GM23338 (cell line): Measurements from ENCODE around the gene TMEM163. TPM values are rescaled to one million over a fixed set of nuclear protein-coding genes. Genes with fewer than 3 reads are reported as not detected.

ENCODE experiments used
- ATAC-seq: fragments of 200-7000 bp; cut with Tn5 transposase; 3 replicates; pipeline ENCODE4 v1.9.1; 2020
- DNase-seq: peaks from one replicate; pipeline ENCODE4 v3.0.0-alpha.2; 2015; ENCODE audit warnings: low spot score
- H2AFZ ChIP-seq: fragments of 200-600 bp; sonication (generic); 2 replicates; pipeline ENCODE4 v1.8.0; 2016; ENCODE audit warnings: antibody characterized with exemption, mild to moderate bottlenecking, moderate library complexity
- H3F3A ChIP-seq: fragments of 200-600 bp; sonication (generic); replicated peaks from 2 replicates; pipeline ENCODE4 v1.8.0; 2017; ENCODE audit warnings: antibody characterized with exemption, mixed run types, low read depth
- H3K27ac ChIP-seq: fragments of 200-600 bp; sonication (generic); 2 replicates; pipeline ENCODE4 v1.6.1; 2016; ENCODE audit warnings: low read depth
- H3K27me3 ChIP-seq: fragments of 200-600 bp; sonication (generic); 2 replicates; pipeline ENCODE4 v1.8.0; 2016; ENCODE audit warnings: mild to moderate bottlenecking, mixed run types, moderate library complexity; ENCODE audit not compliant: insufficient read depth
- H3K36me3 ChIP-seq: fragments of 200-600 bp; sonication (generic); 2 replicates; pipeline ENCODE4 v1.8.0; 2016; ENCODE audit warnings: mild to moderate bottlenecking; ENCODE audit not compliant: insufficient read depth
- H3K4me1 ChIP-seq: fragments of 200-600 bp; sonication (generic); 2 replicates; pipeline ENCODE4 v1.8.0; 2016; ENCODE audit warnings: mild to moderate bottlenecking, moderate library complexity; ENCODE audit not compliant: insufficient read depth
- H3K4me2 ChIP-seq: fragments of 200-600 bp; sonication (generic); 2 replicates; pipeline ENCODE4 v1.7.1; 2017; ENCODE audit warnings: mixed run types
- H3K4me3 ChIP-seq: fragments of 200-600 bp; sonication (generic); 2 replicates; pipeline ENCODE4 v1.6.1; 2016; ENCODE audit warnings: mixed run types
- H3K79me2 ChIP-seq: fragments of 200-600 bp; sonication (generic); replicated peaks from 2 replicates; pipeline ENCODE4 v1.8.0; 2017; ENCODE audit warnings: mild to moderate bottlenecking; ENCODE audit not compliant: insufficient read depth
- H3K9me2 ChIP-seq: fragments of 200-600 bp; sonication (generic); 2 replicates; pipeline ENCODE4 v1.8.0; 2017; ENCODE audit not compliant: insufficient read depth
- H4K20me1 ChIP-seq: fragments of 200-600 bp; sonication (generic); replicated peaks from 2 replicates; pipeline ENCODE4 v1.8.0; 2017; ENCODE audit warnings: mild to moderate bottlenecking; ENCODE audit not compliant: insufficient read depth
- H3K27ac Mint-ChIP-seq: 2 replicates; pipeline ENCODE4 v1.8.0; 2020; ENCODE audit warnings: inconsistent platforms, mild to moderate bottlenecking, moderate library complexity, mixed read lengths
- H3K27me3 Mint-ChIP-seq: 3 replicates; pipeline ENCODE4 v1.8.0; 2022; ENCODE audit warnings: low read depth, mild to moderate bottlenecking, moderate library complexity, mixed read lengths, inconsistent platforms; ENCODE audit not compliant: insufficient read depth, poor library complexity
- H3K36me3 Mint-ChIP-seq: 3 replicates; pipeline ENCODE4 v1.8.0; 2021; ENCODE audit warnings: low read depth, mild to moderate bottlenecking, inconsistent platforms, moderate library complexity, mixed read lengths
- H3K4me1 Mint-ChIP-seq: 3 replicates; pipeline ENCODE4 v1.8.0; 2020; ENCODE audit warnings: mild to moderate bottlenecking, inconsistent platforms, mixed read lengths
- H3K4me3 Mint-ChIP-seq: 3 replicates; pipeline ENCODE4 v1.8.0; 2021; ENCODE audit warnings: moderate library complexity, mild to moderate bottlenecking, inconsistent platforms, mixed read lengths
- H3K9me3 Mint-ChIP-seq: 3 replicates; pipeline ENCODE4 v1.8.0; 2020; ENCODE audit warnings: moderate library complexity, mild to moderate bottlenecking, inconsistent platforms, mixed read lengths
- CREB1 ChIP-seq: fragments of 250-450 bp; sonication (Bioruptor Pico); IDR thresholded peaks from 2 replicates; pipeline ENCODE4 v1.5.0; 2020; ENCODE audit warnings: low read depth, mild to moderate bottlenecking, moderate library complexity
- EZH2 ChIP-seq: fragments of 200-600 bp; sonication (generic); IDR thresholded peaks from one replicate; pipeline ENCODE4 v1.8.0; 2017; ENCODE audit warnings: antibody characterized with exemption, mild to moderate bottlenecking, low read depth; ENCODE audit not compliant: unreplicated experiment
- JUNB ChIP-seq: IDR thresholded peaks from one replicate; pipeline ENCODE4 v1.6.1; 2016; ENCODE audit warnings: antibody characterized with exemption; ENCODE audit not compliant: unreplicated experiment
- POLR2AphosphoS5 ChIP-seq: IDR thresholded peaks from 2 replicates; pipeline ENCODE4 v1.6.1; 2016; ENCODE audit warnings: antibody characterized with exemption, low read depth
- STAT1 ChIP-seq: IDR thresholded peaks from one replicate; pipeline ENCODE4 v1.6.1; 2016; ENCODE audit warnings: antibody characterized with exemption; ENCODE audit not compliant: unreplicated experiment
- ZNF114 ChIP-seq: fragments of 250-450 bp; sonication (Bioruptor Pico); IDR thresholded peaks from 2 replicates; pipeline ENCODE4 v1.5.0; 2020; ENCODE audit warnings: mild to moderate bottlenecking, moderate library complexity
- ZNF331 ChIP-seq: fragments of 250-450 bp; sonication (Bioruptor Pico); IDR thresholded peaks from 2 replicates; pipeline ENCODE4 v1.5.0; 2020; ENCODE audit warnings: low read depth, mild to moderate bottlenecking, moderate library complexity
- polyA plus RNA-seq: library from polyadenylated mRNA; unstranded; fragments of >200 nt; fragmentation: Nextera tagmentation; extraction: Ambion mirVana; gene quantifications from 2 replicates; pipeline ENCODE4 v1.2.1, GENCODE V29; 2016
- total RNA-seq: library from RNA; depleted of rRNA; stranded (reverse); fragments of >200 nt; shearing (Covaris generic); gene quantifications from 2 replicates; pipeline ENCODE4 v1.2.3, GENCODE V29; 2014
- TF ChIP-seq, protein P1 (sequence below): fragments of 250-450 bp; sonication (Bioruptor Pico); IDR thresholded peaks from 2 replicates; pipeline ENCODE4 v1.5.0; 2020; ENCODE audit warnings: mild to moderate bottlenecking, moderate library complexity
- TF ChIP-seq, protein P2 (sequence below): IDR thresholded peaks from one replicate; pipeline ENCODE4 v1.6.1; 2018; ENCODE audit warnings: antibody characterized with exemption; ENCODE audit not compliant: unreplicated experiment
- TF ChIP-seq, protein P3 (sequence below): IDR thresholded peaks from 2 replicates; pipeline ENCODE4 v1.6.1; 2016; ENCODE audit warnings: antibody characterized with exemption

TMEM163 gene
- total and polyA plus RNA-seq, 2 experiments from 2014 or later = 1.1 to 1.8 TPM

DNA sequence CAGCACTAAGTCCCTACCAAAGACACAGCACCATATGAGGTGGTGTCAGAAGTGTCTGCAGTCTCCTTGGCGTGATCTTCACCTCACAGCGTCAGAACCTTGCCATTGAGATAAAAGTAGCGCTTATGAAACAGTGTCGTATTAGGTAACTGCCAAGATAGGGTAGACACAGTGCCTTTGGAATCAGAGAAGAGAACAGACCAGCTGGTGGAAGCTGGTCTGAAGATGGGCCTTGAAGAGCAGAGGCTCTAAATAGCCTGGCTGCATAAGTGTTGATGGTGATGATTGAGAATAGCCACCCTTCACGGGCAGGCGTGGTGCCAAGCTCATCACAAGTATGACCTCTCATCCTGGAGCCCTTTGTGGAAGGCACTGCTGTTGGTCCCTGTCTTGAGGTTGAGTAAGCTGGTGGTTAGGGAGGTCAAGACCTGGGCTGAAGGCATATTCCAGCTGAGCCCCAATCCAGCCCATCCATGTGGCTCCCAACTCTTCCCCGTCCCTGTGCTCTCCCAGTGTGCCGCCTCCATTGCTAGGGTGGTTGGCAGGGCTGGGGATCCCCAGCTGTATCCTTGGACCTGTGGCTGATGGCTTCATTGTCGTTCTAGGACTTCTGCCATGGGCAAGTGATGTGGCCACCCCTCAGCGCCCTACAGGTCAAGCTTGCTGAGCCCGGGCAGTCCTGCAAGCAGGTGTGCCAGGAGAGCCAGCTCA is 277.5 kb downstream of the TMEM163 start:
- H3F3A ChIP-seq = no peaks in the 10 kb centered on the region
- H3K27me3 Mint-ChIP-seq = no peaks in the 10 kb centered on the region
- DNase-seq = no peak
- no peaks in the 10 kb centered on the region for H3K36me3 Mint-ChIP-seq
- no peak overlapping the region for H2AFZ ChIP-seq
- no peak for TF ChIP-seq ZNF331 (CRISPR knock-in tag)
- TF ChIP-seq EZH2 = no peak
- no peak for TF ChIP-seq STAT1
- TF ChIP-seq, protein P1, sequence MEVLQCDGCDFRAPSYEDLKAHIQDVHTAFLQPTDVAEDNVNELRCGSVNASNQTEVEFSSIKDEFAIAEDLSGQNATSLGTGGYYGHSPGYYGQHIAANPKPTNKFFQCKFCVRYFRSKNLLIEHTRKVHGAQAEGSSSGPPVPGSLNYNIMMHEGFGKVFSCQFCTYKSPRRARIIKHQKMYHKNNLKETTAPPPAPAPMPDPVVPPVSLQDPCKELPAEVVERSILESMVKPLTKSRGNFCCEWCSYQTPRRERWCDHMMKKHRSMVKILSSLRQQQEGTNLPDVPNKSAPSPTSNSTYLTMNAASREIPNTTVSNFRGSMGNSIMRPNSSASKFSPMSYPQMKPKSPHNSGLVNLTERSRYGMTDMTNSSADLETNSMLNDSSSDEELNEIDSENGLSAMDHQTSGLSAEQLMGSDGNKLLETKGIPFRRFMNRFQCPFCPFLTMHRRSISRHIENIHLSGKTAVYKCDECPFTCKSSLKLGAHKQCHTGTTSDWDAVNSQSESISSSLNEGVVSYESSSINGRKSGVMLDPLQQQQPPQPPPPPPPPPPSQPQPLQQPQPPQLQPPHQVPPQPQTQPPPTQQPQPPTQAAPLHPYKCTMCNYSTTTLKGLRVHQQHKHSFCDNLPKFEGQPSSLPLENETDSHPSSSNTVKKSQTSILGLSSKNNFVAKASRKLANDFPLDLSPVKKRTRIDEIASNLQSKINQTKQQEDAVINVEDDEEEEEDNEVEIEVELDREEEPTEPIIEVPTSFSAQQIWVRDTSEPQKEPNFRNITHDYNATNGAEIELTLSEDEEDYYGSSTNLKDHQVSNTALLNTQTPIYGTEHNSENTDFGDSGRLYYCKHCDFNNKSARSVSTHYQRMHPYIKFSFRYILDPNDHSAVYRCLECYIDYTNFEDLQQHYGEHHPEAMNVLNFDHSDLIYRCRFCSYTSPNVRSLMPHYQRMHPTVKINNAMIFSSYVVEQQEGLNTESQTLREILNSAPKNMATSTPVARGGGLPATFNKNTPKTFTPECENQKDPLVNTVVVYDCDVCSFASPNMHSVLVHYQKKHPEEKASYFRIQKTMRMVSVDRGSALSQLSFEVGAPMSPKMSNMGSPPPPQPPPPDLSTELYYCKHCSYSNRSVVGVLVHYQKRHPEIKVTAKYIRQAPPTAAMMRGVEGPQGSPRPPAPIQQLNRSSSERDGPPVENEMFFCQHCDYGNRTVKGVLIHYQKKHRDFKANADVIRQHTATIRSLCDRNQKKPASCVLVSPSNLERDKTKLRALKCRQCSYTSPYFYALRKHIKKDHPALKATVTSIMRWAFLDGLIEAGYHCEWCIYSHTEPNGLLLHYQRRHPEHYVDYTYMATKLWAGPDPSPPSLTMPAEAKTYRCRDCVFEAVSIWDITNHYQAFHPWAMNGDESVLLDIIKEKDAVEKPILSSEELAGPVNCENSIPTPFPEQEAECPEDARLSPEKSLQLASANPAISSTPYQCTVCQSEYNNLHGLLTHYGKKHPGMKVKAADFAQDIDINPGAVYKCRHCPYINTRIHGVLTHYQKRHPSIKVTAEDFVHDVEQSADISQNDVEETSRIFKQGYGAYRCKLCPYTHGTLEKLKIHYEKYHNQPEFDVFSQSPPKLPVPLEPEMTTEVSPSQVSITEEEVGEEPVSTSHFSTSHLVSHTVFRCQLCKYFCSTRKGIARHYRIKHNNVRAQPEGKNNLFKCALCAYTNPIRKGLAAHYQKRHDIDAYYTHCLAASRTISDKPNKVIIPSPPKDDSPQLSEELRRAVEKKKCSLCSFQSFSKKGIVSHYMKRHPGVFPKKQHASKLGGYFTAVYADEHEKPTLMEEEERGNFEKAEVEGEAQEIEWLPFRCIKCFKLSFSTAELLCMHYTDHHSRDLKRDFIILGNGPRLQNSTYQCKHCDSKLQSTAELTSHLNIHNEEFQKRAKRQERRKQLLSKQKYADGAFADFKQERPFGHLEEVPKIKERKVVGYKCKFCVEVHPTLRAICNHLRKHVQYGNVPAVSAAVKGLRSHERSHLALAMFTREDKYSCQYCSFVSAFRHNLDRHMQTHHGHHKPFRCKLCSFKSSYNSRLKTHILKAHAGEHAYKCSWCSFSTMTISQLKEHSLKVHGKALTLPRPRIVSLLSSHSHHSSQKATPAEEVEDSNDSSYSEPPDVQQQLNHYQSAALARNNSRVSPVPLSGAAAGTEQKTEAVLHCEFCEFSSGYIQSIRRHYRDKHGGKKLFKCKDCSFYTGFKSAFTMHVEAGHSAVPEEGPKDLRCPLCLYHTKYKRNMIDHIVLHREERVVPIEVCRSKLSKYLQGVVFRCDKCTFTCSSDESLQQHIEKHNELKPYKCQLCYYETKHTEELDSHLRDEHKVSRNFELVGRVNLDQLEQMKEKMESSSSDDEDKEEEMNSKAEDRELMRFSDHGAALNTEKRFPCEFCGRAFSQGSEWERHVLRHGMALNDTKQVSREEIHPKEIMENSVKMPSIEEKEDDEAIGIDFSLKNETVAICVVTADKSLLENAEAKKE (CRISPR knock-in tag) = no peak
- TF ChIP-seq, protein P2, sequence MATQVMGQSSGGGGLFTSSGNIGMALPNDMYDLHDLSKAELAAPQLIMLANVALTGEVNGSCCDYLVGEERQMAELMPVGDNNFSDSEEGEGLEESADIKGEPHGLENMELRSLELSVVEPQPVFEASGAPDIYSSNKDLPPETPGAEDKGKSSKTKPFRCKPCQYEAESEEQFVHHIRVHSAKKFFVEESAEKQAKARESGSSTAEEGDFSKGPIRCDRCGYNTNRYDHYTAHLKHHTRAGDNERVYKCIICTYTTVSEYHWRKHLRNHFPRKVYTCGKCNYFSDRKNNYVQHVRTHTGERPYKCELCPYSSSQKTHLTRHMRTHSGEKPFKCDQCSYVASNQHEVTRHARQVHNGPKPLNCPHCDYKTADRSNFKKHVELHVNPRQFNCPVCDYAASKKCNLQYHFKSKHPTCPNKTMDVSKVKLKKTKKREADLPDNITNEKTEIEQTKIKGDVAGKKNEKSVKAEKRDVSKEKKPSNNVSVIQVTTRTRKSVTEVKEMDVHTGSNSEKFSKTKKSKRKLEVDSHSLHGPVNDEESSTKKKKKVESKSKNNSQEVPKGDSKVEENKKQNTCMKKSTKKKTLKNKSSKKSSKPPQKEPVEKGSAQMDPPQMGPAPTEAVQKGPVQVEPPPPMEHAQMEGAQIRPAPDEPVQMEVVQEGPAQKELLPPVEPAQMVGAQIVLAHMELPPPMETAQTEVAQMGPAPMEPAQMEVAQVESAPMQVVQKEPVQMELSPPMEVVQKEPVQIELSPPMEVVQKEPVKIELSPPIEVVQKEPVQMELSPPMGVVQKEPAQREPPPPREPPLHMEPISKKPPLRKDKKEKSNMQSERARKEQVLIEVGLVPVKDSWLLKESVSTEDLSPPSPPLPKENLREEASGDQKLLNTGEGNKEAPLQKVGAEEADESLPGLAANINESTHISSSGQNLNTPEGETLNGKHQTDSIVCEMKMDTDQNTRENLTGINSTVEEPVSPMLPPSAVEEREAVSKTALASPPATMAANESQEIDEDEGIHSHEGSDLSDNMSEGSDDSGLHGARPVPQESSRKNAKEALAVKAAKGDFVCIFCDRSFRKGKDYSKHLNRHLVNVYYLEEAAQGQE = no peak
- no peak for TF ChIP-seq ZNF114 (CRISPR knock-in tag)
- TF ChIP-seq JUNB = no peak
- TF ChIP-seq POLR2AphosphoS5 = no peak
- TF ChIP-seq, protein P3, sequence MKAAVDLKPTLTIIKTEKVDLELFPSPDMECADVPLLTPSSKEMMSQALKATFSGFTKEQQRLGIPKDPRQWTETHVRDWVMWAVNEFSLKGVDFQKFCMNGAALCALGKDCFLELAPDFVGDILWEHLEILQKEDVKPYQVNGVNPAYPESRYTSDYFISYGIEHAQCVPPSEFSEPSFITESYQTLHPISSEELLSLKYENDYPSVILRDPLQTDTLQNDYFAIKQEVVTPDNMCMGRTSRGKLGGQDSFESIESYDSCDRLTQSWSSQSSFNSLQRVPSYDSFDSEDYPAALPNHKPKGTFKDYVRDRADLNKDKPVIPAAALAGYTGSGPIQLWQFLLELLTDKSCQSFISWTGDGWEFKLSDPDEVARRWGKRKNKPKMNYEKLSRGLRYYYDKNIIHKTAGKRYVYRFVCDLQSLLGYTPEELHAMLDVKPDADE = no peak
- TF ChIP-seq CREB1 (CRISPR knock-in tag) = no peak
- H3K27me3 ChIP-seq = no peaks in the 10 kb centered on the region
- H4K20me1 ChIP-seq = no peaks in the 10 kb centered on the region
- no peak for ATAC-seq
- H3K79me2 ChIP-seq = no peaks in the 10 kb centered on the region
- H3K4me2 ChIP-seq = no peak overlapping the region
- H3K9me3 Mint-ChIP-seq = no peaks in the 10 kb centered on the region
- H3K36me3 ChIP-seq = no peaks in the 10 kb centered on the region
- no peak overlapping the region for H3K4me3 Mint-ChIP-seq
- no peak overlapping the region for H3K27ac ChIP-seq
- H3K4me3 ChIP-seq = no peak overlapping the region
- H3K4me1 ChIP-seq = no peaks in the 10 kb centered on the region
- no peak overlapping the region for H3K27ac Mint-ChIP-seq
- no peaks in the 10 kb centered on the region for H3K9me2 ChIP-seq
- H3K4me1 Mint-ChIP-seq = peaks cover 3% of the 10 kb centered on the region; the same call in 1 of the 3 replicates
